Gastroesophageal sphincter (tissue), 3 donors: ENCODE data around the gene NEURL1.

Source experiments
- EP300 ChIP-seq: sonication (generic); formaldehyde crosslinking; IDR thresholded peaks from one replicate; pipeline ENCODE4 v1.6.1; 2017; ENCODE audit warnings: antibody characterized with exemption, mild to moderate bottlenecking
- POLR2A ChIP-seq, 2 donors: fragments of 450-650 bp; IDR thresholded peaks; one replicate each; pipeline ENCODE4 v1.6.1; 2017; ENCODE audit warnings: antibody characterized with exemption in 2 of 2, mild to moderate bottlenecking in 2 of 2, moderate library complexity in 1 of 2
- TF ChIP-seq, protein P1 (sequence below), 4 experiments: fragments of 200-600 bp in 2 of 4; fragments of 450-650 bp in 2 of 4; sonication (generic) in 1 of 4; IDR thresholded peaks; one replicate each; pipeline ENCODE4 v1.5.1; 2017 to 2019; ENCODE audit warnings: antibody characterized with exemption in 4 of 4, mild to moderate bottlenecking in 2 of 4, moderate library complexity in 2 of 4

DNA sequence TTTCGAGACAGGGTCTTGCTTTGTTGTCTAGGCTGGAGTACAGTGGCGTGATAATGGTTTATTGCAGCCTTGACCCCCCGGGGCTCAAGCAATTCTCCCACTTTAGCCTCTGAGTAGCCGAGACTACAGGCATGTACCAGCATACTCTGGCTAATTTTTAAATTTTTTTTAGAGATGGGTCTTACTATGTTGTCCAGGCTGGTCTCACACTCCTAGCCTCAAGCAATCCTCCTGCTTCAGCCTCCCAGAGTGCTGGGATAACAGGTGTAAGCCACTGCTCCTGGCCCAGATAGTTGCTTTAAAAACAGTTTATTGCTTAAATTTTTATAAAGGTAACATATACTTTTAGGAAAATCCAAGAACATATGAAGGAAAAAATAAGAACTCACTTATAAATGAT, 26.3 kb downstream of the NEURL1 start:
- TF ChIP-seq, protein P1, sequence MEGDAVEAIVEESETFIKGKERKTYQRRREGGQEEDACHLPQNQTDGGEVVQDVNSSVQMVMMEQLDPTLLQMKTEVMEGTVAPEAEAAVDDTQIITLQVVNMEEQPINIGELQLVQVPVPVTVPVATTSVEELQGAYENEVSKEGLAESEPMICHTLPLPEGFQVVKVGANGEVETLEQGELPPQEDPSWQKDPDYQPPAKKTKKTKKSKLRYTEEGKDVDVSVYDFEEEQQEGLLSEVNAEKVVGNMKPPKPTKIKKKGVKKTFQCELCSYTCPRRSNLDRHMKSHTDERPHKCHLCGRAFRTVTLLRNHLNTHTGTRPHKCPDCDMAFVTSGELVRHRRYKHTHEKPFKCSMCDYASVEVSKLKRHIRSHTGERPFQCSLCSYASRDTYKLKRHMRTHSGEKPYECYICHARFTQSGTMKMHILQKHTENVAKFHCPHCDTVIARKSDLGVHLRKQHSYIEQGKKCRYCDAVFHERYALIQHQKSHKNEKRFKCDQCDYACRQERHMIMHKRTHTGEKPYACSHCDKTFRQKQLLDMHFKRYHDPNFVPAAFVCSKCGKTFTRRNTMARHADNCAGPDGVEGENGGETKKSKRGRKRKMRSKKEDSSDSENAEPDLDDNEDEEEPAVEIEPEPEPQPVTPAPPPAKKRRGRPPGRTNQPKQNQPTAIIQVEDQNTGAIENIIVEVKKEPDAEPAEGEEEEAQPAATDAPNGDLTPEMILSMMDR (IDR thresholded peaks at IDR 0.05) = no peak
- TF ChIP-seq POLR2A (IDR thresholded peaks at IDR 0.05) = no peak
- no peak for TF ChIP-seq EP300
